Endothelial cell of umbilical vein (primary cell): Measurements from ENCODE around the gene ALAS2.

Experiments used
- EZH2 ChIP-seq: IDR thresholded peaks from 2 replicates; pipeline ENCODE4 v1.6.1; 2012; ENCODE audit warnings: borderline replicate concordance, low read depth, mild to moderate bottlenecking, moderate library complexity, low read length, inconsistent platforms; ENCODE audit not compliant: severe bottlenecking
- MAX ChIP-seq: IDR thresholded peaks from 2 replicates; pipeline ENCODE4 v1.6.1; 2011; ENCODE audit not compliant: insufficient read depth, insufficient read length
- MYC ChIP-seq: IDR thresholded peaks from one replicate; pipeline ENCODE4 v1.6.1; 2011; ENCODE audit warnings: mild to moderate bottlenecking, low read depth, low read length
- POLR2A ChIP-seq: IDR thresholded peaks from 2 replicates; pipeline ENCODE4 v1.6.1; 2012; ENCODE audit warnings: low read depth, mild to moderate bottlenecking, control low read depth, low read length
- POLR2AphosphoS5 ChIP-seq: IDR thresholded peaks from 2 replicates; pipeline ENCODE4 v1.6.1; 2012; ENCODE audit warnings: low read depth, mild to moderate bottlenecking, control low read depth, low read length, moderate library complexity; ENCODE audit not compliant: insufficient read depth
- TF ChIP-seq, protein P1 (sequence below), 2 donors: IDR thresholded peaks; 1 replicate in 1 of 2; 2 replicates in 1 of 2; pipeline ENCODE4 v1.5.1; 2011; ENCODE audit warnings: low read length in 2 of 2, mild to moderate bottlenecking in 2 of 2, moderate library complexity in 2 of 2, control low read depth in 1 of 2, inconsistent platforms in 1 of 2, low read depth in 1 of 2; ENCODE audit not compliant: insufficient read depth in 1 of 2; ENCODE audit errors: extremely low read depth in 1 of 2

- TF ChIP-seq, protein P1, sequence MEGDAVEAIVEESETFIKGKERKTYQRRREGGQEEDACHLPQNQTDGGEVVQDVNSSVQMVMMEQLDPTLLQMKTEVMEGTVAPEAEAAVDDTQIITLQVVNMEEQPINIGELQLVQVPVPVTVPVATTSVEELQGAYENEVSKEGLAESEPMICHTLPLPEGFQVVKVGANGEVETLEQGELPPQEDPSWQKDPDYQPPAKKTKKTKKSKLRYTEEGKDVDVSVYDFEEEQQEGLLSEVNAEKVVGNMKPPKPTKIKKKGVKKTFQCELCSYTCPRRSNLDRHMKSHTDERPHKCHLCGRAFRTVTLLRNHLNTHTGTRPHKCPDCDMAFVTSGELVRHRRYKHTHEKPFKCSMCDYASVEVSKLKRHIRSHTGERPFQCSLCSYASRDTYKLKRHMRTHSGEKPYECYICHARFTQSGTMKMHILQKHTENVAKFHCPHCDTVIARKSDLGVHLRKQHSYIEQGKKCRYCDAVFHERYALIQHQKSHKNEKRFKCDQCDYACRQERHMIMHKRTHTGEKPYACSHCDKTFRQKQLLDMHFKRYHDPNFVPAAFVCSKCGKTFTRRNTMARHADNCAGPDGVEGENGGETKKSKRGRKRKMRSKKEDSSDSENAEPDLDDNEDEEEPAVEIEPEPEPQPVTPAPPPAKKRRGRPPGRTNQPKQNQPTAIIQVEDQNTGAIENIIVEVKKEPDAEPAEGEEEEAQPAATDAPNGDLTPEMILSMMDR (IDR thresholded peaks at IDR 0.05; ENCODE audit: extremely low read depth in 1 of 2, insufficient read depth in 1 of 2, low read depth in 1 of 2, low read length in 2 of 2) = no peak
- TF ChIP-seq MYC = no peak
- TF ChIP-seq POLR2A = no peak
- TF ChIP-seq POLR2AphosphoS5 = no peak
- no peak for TF ChIP-seq MAX
- no peak for TF ChIP-seq EZH2
Measured at GRCh38 chrX:55026840-55027239, 3.9 kb downstream of the ALAS2 start.
